PC-3 (cell line): Measurements from ENCODE around the gene MPZL1. TPM values are rescaled to one million over a fixed set of nuclear protein-coding genes. Genes with fewer than 3 reads are reported as not detected.

Experiments
- ATAC-seq: fragments of 200-7000 bp; cut with Tn5 transposase; 2 replicates; pipeline ENCODE4 v1.9.1; 2020; ENCODE audit warnings: mild to moderate bottlenecking, moderate library complexity
- BruUV-seq: library from RNA; stranded (reverse); fragments of 400-500 nt; replicated peaks from 2 replicates; lab custom pipeline; 2021; lab: Mats Ljungman, UMichigan
- CTCF ChIA-PET: fragments of 300-600 bp; sonication (Branson Sonifier 250); formaldehyde crosslinking; loops from one replicate; lab custom pipeline; 2022; ENCODE audit warnings: antibody characterized with exemption; lab: Charles Lee
- POLR2A ChIA-PET: fragments of 300-600 bp; sonication (Branson Sonifier 250); formaldehyde crosslinking; loops from one replicate; lab custom pipeline; 2022; ENCODE audit warnings: antibody characterized with exemption; ENCODE audit not compliant: unreplicated experiment; lab: Charles Lee
- DNase-seq: peaks from one replicate; pipeline ENCODE4 v3.0.0-alpha.2; 2015
- H2AFZ ChIP-seq: fragments of 300-600 bp; sonication (generic); 2 replicates; pipeline ENCODE4 v1.6.0; 2016; ENCODE audit warnings: antibody characterized with exemption, low read length
- H3F3A ChIP-seq: fragments of 300-600 bp; sonication (generic); one replicate; pipeline ENCODE4 v1.6.0; 2017; ENCODE audit warnings: antibody characterized with exemption, low read length, control low read depth, mild to moderate bottlenecking; ENCODE audit not compliant: unreplicated experiment
- H3K27ac ChIP-seq: fragments of 300-600 bp; sonication (generic); 2 replicates; pipeline ENCODE4 v1.5.1; 2016; ENCODE audit warnings: mild to moderate bottlenecking, low read length
- H3K27me3 ChIP-seq: fragments of 300-600 bp; sonication (generic); 2 replicates; pipeline ENCODE4 v1.6.1; 2016; ENCODE audit warnings: low read length, mixed read lengths
- H3K36me3 ChIP-seq: fragments of 300-600 bp; sonication (generic); 2 replicates; pipeline ENCODE4 v1.6.1; 2016; ENCODE audit warnings: low read depth, mixed run types, low read length, mixed read lengths
- H3K4me1 ChIP-seq: fragments of 300-600 bp; sonication (generic); 2 replicates; pipeline ENCODE4 v1.5.1; 2016; ENCODE audit warnings: low read length; ENCODE audit not compliant: insufficient read depth
- H3K4me2 ChIP-seq: fragments of 300-600 bp; sonication (generic); 2 replicates; pipeline ENCODE4 v1.6.0; 2016; ENCODE audit warnings: low read length
- H3K4me3 ChIP-seq: fragments of 300-600 bp; sonication (generic); 2 replicates; pipeline ENCODE4 v1.5.1; 2016; ENCODE audit warnings: mild to moderate bottlenecking, low read length, mixed read lengths
- H3K79me2 ChIP-seq: fragments of 300-600 bp; sonication (generic); 2 replicates; pipeline ENCODE4 v1.6.1; 2017; ENCODE audit warnings: low read length, mixed read lengths
- H3K9ac ChIP-seq: fragments of 300-600 bp; sonication (generic); 2 replicates; pipeline ENCODE4 v1.6.0; 2016; ENCODE audit warnings: mild to moderate bottlenecking, low read length
- H3K9me2 ChIP-seq: fragments of 300-600 bp; sonication (generic); replicated peaks from 2 replicates; pipeline ENCODE4 v1.6.1; 2016; ENCODE audit warnings: mixed run types, low read length, mixed read lengths
- H3K9me3 ChIP-seq: fragments of 300-600 bp; sonication (generic); 2 replicates; pipeline ENCODE4 v1.6.1; 2016; ENCODE audit warnings: low read length, mixed read lengths
- H4K20me1 ChIP-seq: fragments of 300-600 bp; sonication (generic); 2 replicates; pipeline ENCODE4 v1.6.1; 2016; ENCODE audit warnings: low read length, mixed read lengths
- CTCF ChIP-seq: fragments of 300-600 bp; sonication (generic); conservative IDR thresholded peaks from 2 replicates; pipeline ENCODE4 v1.5.1; 2017; ENCODE audit warnings: antibody characterized with exemption, low read depth, mild to moderate bottlenecking, low read length
- EZH2 ChIP-seq: fragments of 300-600 bp; sonication (generic); IDR thresholded peaks from one replicate; pipeline ENCODE4 v1.6.1; 2017; ENCODE audit warnings: antibody characterized with exemption, mild to moderate bottlenecking, low read length; ENCODE audit not compliant: unreplicated experiment
- EZH2phosphoT487 ChIP-seq: fragments of 300-600 bp; sonication (generic); IDR thresholded peaks from 2 replicates; pipeline ENCODE4 v1.6.1; 2018; ENCODE audit warnings: mild to moderate bottlenecking, antibody characterized with exemption, low read length, borderline replicate concordance
- intact Hi-C: fragments of 100-400 bp; cut with micrococcal nuclease; formaldehyde crosslinking; loops from 2 replicates; pipeline ENCODE4 v1.9.0; 2023
- total RNA-seq: library from RNA; depleted of rRNA; stranded (reverse); fragments of >200 nt; gene quantifications from 2 replicates; pipeline ENCODE4 v1.2.3, GENCODE V29; 2014

The MPZL1 gene
- total RNA-seq, 1 experiment from 2014 or later = 86.5 TPM

GRCh38 chr1:167683641-167684502, 37.9 kb upstream of the MPZL1 start:
- Histone ChIP-seq H3K9me2 (no peaks in the 10 kb centered on the region), H3K4me2 (peak overlapping the region; percentile 55), H4K20me1 (no peaks in the 10 kb centered on the region), H3K79me2 (no peaks in the 10 kb centered on the region), H3K4me1 (peaks cover 6% of the 10 kb centered on the region; the same call in 1 of the 2 replicates), H3K9me3 (no peaks in the 10 kb centered on the region), H3K4me3 (0 out of 2 replicates have a peak overlapping the region, but pooled peaks have one; percentile 18), H2AFZ (peak overlapping the region; percentile 29; the same call in 1 of the 2 replicates), H3K36me3 (no peaks in the 10 kb centered on the region), H3K27me3 (0 out of 2 replicates have a peak, but pooled peaks cover 8% of the 10 kb centered on the region), H3K9ac (no peak overlapping the region), H3K27ac (no peak overlapping the region), H3F3A (no peaks in the 10 kb centered on the region)
- no TSS peak for BruUV-seq
- ChIA-PET POLR2A (no interaction called here), CTCF (no interaction called here)
- no peak for TF ChIP-seq CTCF
- TF ChIP-seq EZH2phosphoT487 = no peak
- no peak for TF ChIP-seq EZH2
- ATAC-seq (peak; percentile 86), DNase-seq (peak; percentile 55)
- intact Hi-C loops = no loop called here

GRCh38 chr1:167685844-167686243, 35.9 kb upstream of the MPZL1 start:
- BruUV-seq = no TSS peak
- POLR2A ChIA-PET = no interaction called here
- Histone ChIP-seq H3K36me3 (no peaks in the 10 kb centered on the region), H3K9ac (no peak overlapping the region), H3K9me2 (no peaks in the 10 kb centered on the region), H3K79me2 (no peaks in the 10 kb centered on the region), H3K4me2 (no peak overlapping the region), H4K20me1 (no peaks in the 10 kb centered on the region), H2AFZ (no peak overlapping the region), H3F3A (no peaks in the 10 kb centered on the region), H3K27ac (no peak overlapping the region), H3K4me3 (no peak overlapping the region), H3K9me3 (no peaks in the 10 kb centered on the region), H3K27me3 (0 out of 2 replicates have a peak, but pooled peaks cover 8% of the 10 kb centered on the region), H3K4me1 (peaks cover 13% of the 10 kb centered on the region; the same call in 1 of the 2 replicates)
- ATAC-seq (no peak), DNase-seq (no peak)
- intact Hi-C loops = no loop called here
- TF ChIP-seq EZH2 (no peak), CTCF (no peak), EZH2phosphoT487 (no peak)
- CTCF ChIA-PET = no interaction called here
